Thyroid gland (tissue), 4 donors: ENCODE measurements around the gene FOXP2. TPM values are rescaled to one million over a fixed set of nuclear protein-coding genes. Genes with fewer than 3 reads are reported as not detected.
"Not testable (repeated sequence)": the region's sequence is repeated elsewhere in the genome, so short reads cannot be mapped to it uniquely, and the experiment has no call there.

Source experiments
- DNase-seq, 2 donors: peaks; one replicate each; pipeline ENCODE4 v3.0.0-alpha.2; 2019
- H3K27ac ChIP-seq, 3 donors: fragments of 200-600 bp; sonication (generic); 1 replicate in 2 of 3; 2 replicates in 1 of 3; pipeline ENCODE4 v1.5.1; 2016 to 2019; ENCODE audit warnings: mild to moderate bottlenecking in 1 of 3, moderate library complexity in 1 of 3
- H3K27me3 ChIP-seq: fragments of 200-600 bp; sonication (generic); one replicate; pipeline ENCODE4 v1.5.1; 2019
- H3K36me3 ChIP-seq, 2 donors: fragments of 200-600 bp; sonication (generic); one replicate each; pipeline ENCODE4 v1.5.1; 2016 to 2019
- H3K4me1 ChIP-seq, 2 donors: fragments of 200-600 bp; sonication (generic); one replicate each; pipeline ENCODE4 v1.5.1; 2017 to 2019
- H3K4me3 ChIP-seq, 3 donors: fragments of 200-600 bp; sonication (generic); replicated peaks in 1 of 3; 1 replicate in 2 of 3; 2 replicates in 1 of 3; pipeline ENCODE4 v1.5.1; 2016; ENCODE audit warnings: mild to moderate bottlenecking in 1 of 3
- H3K9me3 ChIP-seq: fragments of 200-600 bp; sonication (generic); one replicate; pipeline ENCODE4 v1.5.1; 2017
- CTCF ChIP-seq, 6 experiments: fragments of 200-600 bp in 3 of 6; fragments of 450-650 bp in 3 of 6; sonication (generic) in 3 of 6; IDR thresholded peaks; one replicate each; pipeline ENCODE4 v1.5.1; 2016 to 2019; ENCODE audit warnings: antibody characterized with exemption in 6 of 6, mild to moderate bottlenecking in 2 of 6, inconsistent platforms in 1 of 6, moderate library complexity in 1 of 6
- POLR2A ChIP-seq, 2 donors: fragments of 450-650 bp; IDR thresholded peaks; one replicate each; pipeline ENCODE4 v1.6.1; 2017; ENCODE audit warnings: antibody characterized with exemption in 2 of 2, mild to moderate bottlenecking in 2 of 2, moderate library complexity in 1 of 2
- WGBS, 2 donors: methylation state at CpG; one replicate each; pipeline ENCODE4 v1.1.5; 2017; 5-methylcytosine and 5-hydroxymethylcytosine counted together
- intact Hi-C: fragments of 100-400 bp; cut with DNase I; formaldehyde crosslinking; loops from one replicate; pipeline ENCODE4 v1.15.1; 2023
- total RNA-seq, 4 donors: library from RNA; depleted of rRNA; stranded (reverse); fragments of >200 nt; gene quantifications; one replicate each; pipeline ENCODE4 v1.2.3, GENCODE V29; 2016

The FOXP2 gene
- total RNA-seq, 4 donors from 2014 or later, result 24.7 to 46.5 (median 28.0) TPM

DNA sequence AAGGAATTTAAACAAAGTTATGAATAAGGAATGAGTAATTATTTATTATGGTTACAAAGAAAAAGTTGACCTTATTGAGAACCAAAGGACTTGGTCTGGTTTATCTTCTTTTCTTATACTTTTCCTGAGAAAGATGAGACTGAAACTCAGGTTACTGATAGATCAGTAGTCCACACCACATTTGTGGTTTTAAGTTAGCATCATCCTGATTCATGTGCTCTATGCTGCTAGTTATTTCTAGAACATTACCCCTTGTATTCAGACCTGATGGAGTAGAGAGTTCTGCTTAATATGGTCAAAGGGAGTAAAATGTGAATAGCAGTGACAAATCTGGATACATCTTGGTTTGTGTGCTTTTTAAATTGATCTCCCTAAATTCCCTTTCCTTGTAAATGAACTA, 63.8 kb downstream of the FOXP2 start:
- H3K27ac ChIP-seq, result no peak overlapping the region
- no peak overlapping the region for H3K4me3 ChIP-seq
- no peak for DNase-seq
- TF ChIP-seq POLR2A (IDR thresholded peaks at IDR 0.05), result no peak
- no peak for TF ChIP-seq CTCF (IDR thresholded peaks at IDR 0.05)
- no peaks in the 10 kb centered on the region for H3K27me3 ChIP-seq
- no peaks in the 10 kb centered on the region for H3K9me3 ChIP-seq
- no peaks in the 10 kb centered on the region for H3K4me1 ChIP-seq
- intact Hi-C loops, result no loop called here
- no peaks in the 10 kb centered on the region for H3K36me3 ChIP-seq

- 40 to 43% methylated on average over 2 of the region's 2 CpGs for WGBS, 2 donors
- Histone ChIP-seq H3K9me3 (no peaks in the 10 kb centered on the region), H3K27me3 (no peaks in the 10 kb centered on the region), H3K4me3 (no peak overlapping the region), H3K27ac (no peak overlapping the region), H3K36me3 (no peaks in the 10 kb centered on the region), H3K4me1 (no peaks in the 10 kb centered on the region)
- no peak for TF ChIP-seq POLR2A (IDR thresholded peaks at IDR 0.05)
- no peak for TF ChIP-seq CTCF (IDR thresholded peaks at IDR 0.05)
- intact Hi-C loops, result no loop called here
- no peak for DNase-seq
Observed at GRCh38 chr7:114481999-114482398, 67.4 kb downstream of the FOXP2 start.

DNA sequence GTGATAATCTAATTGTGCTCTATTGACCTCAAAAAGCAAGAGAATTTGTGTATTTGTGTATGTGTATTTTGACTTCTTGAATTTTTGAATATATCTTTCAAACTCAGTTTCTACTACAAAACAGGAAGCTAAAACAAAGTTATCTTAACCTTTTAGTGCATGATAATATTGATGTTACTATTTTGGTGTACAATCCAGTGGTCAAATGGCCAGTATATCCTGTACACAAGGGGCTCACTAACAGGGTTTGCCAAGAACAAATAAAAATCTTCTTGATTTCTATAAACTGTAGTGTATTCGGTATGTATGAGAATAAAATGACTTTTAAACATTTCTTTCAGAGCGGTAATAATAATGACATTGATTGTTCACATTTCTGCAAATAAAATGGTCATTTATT, 69.6 kb downstream of the FOXP2 start:
- Histone ChIP-seq H3K4me3 (no peak overlapping the region), H3K9me3 (no peaks in the 10 kb centered on the region), H3K27me3 (no peaks in the 10 kb centered on the region), H3K4me1 (no peaks in the 10 kb centered on the region), H3K27ac (no peak overlapping the region), H3K36me3 (no peaks in the 10 kb centered on the region)
- TF ChIP-seq CTCF (IDR thresholded peaks at IDR 0.05) (no peak), POLR2A (IDR thresholded peaks at IDR 0.05) (no peak)
- intact Hi-C loops, result no loop called here
- WGBS, 2 donors, result 81 to 88% methylated on average over 2 of the region's 2 CpGs
- DNase-seq, result no peak

- intact Hi-C loops, result no loop called here
- TF ChIP-seq CTCF (IDR thresholded peaks at IDR 0.05) (no peak), POLR2A (IDR thresholded peaks at IDR 0.05) (no peak)
- H3K4me1 ChIP-seq, result no peaks in the 10 kb centered on the region
- 83 to 100% methylated on average over 1 of the region's 1 CpG for WGBS, 2 donors
- no peaks in the 10 kb centered on the region for H3K36me3 ChIP-seq
- no peak overlapping the region for H3K27ac ChIP-seq
- no peak for DNase-seq
- no peak overlapping the region for H3K4me3 ChIP-seq
- H3K9me3 ChIP-seq, result no peaks in the 10 kb centered on the region
- H3K27me3 ChIP-seq, result no peaks in the 10 kb centered on the region
Observed at GRCh38 chr7:114487174-114487573, 72.6 kb downstream of the FOXP2 start.

DNA sequence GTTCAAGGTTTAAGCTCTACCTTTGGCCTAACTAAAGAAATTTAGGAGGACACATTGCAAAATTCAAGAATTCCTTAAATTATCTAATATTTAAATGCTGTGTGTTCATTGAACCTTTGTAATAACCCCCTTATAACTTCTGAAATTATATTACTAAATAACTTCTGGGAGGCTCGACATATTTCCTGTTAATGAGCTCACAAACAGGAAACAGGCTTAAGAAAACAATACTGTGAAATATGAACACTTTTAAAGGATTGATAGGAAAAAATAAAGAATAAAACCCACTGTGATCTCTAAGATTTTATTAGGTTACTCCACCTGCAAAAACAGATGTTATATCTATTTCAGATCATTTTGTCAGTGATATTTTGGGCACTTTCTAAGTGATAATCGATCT, 74.1 kb downstream of the FOXP2 start:
- Histone ChIP-seq H3K9me3 (no peaks in the 10 kb centered on the region), H3K27me3 (no peaks in the 10 kb centered on the region), H3K36me3 (no peaks in the 10 kb centered on the region), H3K4me3 (no peak overlapping the region), H3K27ac (no peak overlapping the region), H3K4me1 (peaks cover 4 to 5% of the 10 kb centered on the region in 2 donors)
- intact Hi-C loops, result no loop called here
- no peak for DNase-seq
- no peak for TF ChIP-seq CTCF (IDR thresholded peaks at IDR 0.05)
- TF ChIP-seq POLR2A (IDR thresholded peaks at IDR 0.05), result no peak
- WGBS, 2 donors, result 76 to 77% methylated on average over 2 of the region's 2 CpGs

- H3K4me1 ChIP-seq, result peaks cover 11 to 21% of the 10 kb centered on the region in 2 donors
- H3K27me3 ChIP-seq, H3K27ac ChIP-seq, H3K36me3 ChIP-seq, H3K9me3 ChIP-seq, intact Hi-C loops, H3K4me3 ChIP-seq, DNase-seq: not testable (repeated sequence)
- 91 to 97% methylated on average over 1 of the region's 1 CpG for WGBS, 2 donors
Observed at GRCh38 chr7:114497491-114497890, 82.9 kb downstream of the FOXP2 start.
